T-helper 2 cell treated with Interferon-gamma antibody and Interleukin-4, amounts not matched to agents 100 ng/mL and 5 ng/mL, for 36 hours (primary cell): ENCODE data around the gene RFT1. TPM values are rescaled to one million over a fixed set of nuclear protein-coding genes. Genes with fewer than 3 reads are reported as not detected.

Source experiments
- intact Hi-C: fragments of 100-400 bp; cut with micrococcal nuclease; formaldehyde crosslinking; loops from one replicate; pipeline ENCODE4 v1.15.1; 2023
- total RNA-seq: library from RNA; stranded (reverse); gene quantifications from 2 replicates; pipeline ENCODE4 v1.2.3, GENCODE V29; 2022

RFT1 gene
- total RNA-seq = 34.2 and 35.2 TPM in 2 replicates

DNA sequence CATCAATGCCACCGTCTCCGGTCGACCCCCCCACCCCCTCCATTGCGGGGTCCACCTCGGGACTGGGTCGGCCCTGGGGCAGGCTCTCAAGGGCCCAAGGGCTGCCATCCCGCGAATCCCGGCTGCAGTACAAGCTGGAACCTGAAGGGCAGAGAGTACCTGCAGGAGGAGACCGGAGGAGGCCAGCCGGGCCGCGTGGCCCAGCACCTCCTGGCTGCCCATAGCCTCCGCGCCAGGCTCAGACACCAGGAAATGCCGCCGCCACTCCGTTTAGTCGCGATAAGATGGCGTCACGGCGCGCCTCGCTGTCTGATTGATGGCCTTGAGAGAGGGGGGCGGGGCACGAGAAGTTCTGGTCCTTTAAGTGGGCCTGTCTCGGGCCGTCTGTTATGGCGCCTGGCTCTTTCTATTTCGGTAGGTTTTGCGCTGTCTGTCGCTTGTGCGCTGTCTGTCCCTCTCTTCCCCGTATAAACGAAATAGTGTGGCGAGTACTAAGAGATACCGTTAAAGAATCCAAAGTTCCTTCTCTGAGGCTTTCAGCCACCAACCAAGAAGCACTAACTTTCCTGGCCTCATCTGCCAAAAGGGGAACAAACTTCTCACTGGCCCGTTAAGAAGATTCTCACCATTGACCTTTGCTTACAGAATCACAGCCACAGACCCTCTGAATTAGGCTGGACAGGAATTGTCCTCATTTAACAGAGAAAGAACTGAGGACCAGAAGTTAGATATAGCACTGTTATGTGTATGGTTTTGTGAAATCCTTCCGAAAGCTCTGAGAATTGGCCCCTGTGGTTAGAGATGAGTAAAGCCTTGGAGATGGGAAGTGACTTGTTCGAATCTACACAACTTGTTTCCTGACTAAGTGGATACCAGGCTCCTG is at the start of gene RFT1:
TSS of gene RFT1 (minus strand) at position 257 of the 883 bp plus-strand sequence. CDS start at position 222, 35 bp downstream.
- intact Hi-C loops = loop anchor here (1.0 kb wide), 7 partner anchors 16 to 217 kb away; partner anchors contain the start of genes DCP1A, PRKCD, SFMBT1 and TKT

- intact Hi-C loops = no loop called here
Measured at GRCh38 chr3:53179580-53179979, 49.3 kb upstream of the RFT1 start.

DNA sequence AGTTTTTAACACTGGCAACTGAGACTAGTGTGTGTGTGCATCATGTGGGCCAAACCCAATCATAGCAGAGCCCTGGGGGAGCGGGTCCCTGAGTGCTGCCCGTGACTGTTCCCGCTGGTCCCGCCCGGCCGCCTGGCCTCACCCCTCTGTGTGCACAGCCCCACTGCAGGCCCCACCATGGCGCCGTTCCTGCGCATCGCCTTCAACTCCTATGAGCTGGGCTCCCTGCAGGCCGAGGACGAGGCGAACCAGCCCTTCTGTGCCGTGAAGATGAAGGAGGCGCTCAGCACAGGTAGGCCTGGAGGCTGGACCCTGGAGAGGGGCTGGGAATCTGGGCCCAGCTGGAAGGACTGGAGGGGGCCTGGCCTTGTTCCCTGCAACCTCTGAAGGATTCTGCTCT is 48.0 kb upstream of the RFT1 start:
- intact Hi-C loops = no loop called here

DNA sequence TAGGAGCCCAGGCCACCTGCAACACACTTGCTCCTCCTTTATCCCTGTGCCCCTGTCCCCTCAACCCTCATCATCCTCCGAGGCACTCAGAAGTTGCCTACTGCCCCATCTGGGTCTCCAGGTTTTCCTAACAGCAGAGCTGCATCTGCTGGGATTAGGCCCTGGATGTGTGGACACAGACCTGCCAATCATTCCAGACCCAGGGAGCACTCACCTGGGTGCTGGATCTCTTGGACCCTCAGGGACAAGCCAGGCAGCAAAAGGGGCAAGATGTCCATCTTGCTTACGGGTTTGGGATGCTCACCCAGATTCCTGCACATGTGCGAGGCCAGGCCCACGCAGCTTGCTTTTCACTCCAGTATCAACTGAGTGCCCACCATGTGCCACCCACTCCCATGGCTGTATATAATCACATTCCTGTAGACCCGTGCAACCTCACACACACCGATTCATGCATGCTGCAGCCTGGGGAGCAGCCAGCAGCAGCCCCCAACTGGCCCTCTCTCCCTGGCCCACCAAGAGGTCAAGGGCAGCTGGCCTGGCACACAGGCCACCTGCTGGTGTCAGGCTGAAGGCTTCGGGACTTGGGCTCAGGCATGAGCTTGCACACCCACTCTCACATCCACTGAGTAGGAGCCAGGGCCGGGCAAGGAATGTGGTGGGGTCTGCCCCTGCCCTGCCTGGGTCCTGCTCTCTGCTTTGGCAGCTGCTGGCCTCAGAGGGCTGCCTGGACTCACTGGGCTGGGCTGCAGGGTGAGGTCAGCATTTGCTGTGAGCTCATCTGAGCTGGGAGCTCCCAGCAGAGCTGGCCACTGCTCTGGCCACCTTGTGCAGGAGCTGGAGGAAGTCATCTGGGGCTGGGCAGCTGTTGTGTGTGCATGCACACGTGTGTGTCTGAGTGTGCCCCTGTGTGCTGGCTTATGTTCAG is 45.6 kb upstream of the RFT1 start:
- intact Hi-C loops = no loop called here

DNA sequence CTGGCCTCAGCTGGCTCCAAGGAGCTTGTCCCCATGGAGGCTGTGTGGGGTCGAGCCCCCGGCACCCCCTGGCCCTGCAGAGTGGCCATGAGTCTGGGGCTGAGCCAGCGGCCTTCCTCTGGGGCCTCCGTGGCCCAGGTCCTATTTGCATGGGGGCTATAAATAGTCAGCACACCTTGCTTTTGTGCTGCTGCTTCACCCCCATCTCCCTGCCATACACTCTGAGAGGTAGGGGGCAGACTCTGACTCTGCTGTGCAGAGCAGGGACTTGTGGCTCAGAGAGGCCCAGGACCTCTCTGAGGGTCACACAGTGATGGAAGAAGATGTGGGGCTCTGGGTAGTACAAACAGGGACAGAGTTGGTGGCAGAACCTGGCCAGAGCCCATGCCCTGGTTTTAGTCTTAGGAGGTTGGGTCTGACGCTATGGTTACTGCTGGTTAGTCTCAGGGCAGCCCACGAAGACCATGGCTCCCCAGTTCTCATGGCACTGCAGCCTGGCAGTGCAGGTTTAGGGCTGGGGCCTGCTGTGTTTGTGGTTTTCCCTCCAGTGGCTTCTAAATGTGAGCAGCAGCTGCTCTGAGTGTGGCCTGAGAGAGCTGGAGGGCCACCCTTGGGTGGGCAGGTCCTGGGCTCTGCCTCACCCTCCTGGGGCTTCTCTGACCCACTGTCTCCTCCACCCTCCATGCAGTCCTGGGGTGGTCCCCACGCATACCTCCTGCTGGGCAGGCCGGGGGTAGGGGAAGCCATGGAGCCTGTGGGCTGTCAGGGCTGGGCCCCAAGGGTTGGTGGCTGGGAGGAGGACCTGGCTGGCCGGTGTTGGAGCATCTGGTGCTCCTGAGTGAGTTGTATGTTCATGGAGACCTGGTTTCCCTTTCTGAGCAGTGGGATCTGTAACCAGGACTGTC is 44.4 kb upstream of the RFT1 start:
- intact Hi-C loops = no loop called here

DNA sequence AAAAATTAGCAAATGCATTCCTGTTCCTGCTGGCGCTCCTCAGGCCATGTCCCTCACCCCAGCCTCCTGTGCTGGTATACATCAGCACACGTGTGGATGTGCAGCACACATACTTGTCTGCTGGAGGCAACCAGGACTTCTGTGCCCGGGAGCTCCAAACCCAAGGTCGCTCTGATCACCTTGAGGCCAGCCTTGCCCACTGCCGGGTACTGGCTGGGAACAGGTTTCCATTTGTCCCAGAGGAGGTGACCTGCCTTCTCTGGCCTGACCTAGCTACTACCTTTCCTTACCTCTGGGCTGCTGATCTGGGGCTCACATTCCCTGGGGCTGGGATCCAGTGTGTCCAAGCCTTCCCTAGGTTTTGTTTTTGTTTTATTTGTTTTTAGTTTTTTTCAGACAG is 42.9 kb upstream of the RFT1 start:
- intact Hi-C loops = no loop called here

DNA sequence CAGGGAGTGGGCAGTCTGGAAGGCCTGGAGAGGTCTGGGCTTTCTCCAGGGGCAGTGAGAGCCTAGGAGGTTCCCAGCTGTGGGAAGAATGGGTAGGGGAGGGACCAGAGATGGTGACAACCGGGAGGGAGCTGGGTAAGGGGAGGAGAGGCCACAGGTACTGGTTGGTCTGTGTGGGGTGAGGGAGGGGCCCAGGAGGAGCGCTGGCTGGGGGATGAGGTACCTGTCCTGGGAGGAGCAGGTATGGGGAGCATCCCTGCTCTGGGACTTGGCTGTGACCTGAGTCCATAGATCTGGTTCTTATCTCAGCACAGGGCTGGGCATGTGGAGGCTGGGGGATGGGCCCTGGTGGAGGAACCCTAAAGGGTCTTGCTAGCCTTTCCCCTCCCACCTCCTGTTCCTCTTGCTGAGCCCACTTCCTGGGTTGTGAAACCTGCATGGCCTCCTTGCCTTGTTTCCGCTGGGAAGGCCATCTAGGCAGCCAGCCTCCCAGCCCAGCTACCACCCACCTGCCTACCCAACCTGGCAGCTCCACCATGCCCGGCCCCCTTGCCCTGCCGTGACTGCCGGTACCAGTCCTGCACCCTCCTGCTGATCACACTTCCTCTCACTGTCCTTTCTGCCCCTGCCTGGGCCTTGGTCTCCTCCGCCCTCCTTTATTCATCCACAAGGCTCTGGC is 41.7 kb upstream of the RFT1 start:
- intact Hi-C loops = no loop called here

GRCh38 chr3:53171064-53171418 is 40.8 kb upstream of the RFT1 start:
- intact Hi-C loops = no loop called here

- intact Hi-C loops = no loop called here
Measured at GRCh38 chr3:53170325-53171063, 40.3 kb upstream of the RFT1 start.

DNA sequence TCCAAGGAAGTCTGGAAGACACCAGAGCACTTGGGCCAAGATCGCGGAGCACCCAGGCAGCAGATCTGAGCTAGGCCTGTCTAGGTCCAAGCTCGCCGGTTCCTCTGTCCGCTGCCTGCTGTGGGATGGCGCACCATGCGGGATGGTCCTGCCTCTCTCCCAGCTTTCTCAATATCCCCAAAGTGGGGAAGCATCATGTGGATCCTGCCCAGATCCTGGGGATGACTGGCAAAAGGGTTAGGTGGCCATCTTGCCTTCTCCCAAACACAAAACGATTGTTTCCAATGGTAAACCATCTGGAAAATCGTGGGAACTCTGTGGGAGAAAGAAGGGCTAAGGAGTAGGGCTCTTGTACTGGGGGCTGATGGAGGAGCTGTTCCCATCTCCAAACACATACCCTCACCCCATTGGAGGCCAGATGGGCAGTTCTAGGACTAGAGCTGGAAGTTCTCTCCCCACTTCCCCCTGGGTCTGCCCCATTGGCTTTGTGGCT is 39.6 kb upstream of the RFT1 start:
- intact Hi-C loops = no loop called here

DNA sequence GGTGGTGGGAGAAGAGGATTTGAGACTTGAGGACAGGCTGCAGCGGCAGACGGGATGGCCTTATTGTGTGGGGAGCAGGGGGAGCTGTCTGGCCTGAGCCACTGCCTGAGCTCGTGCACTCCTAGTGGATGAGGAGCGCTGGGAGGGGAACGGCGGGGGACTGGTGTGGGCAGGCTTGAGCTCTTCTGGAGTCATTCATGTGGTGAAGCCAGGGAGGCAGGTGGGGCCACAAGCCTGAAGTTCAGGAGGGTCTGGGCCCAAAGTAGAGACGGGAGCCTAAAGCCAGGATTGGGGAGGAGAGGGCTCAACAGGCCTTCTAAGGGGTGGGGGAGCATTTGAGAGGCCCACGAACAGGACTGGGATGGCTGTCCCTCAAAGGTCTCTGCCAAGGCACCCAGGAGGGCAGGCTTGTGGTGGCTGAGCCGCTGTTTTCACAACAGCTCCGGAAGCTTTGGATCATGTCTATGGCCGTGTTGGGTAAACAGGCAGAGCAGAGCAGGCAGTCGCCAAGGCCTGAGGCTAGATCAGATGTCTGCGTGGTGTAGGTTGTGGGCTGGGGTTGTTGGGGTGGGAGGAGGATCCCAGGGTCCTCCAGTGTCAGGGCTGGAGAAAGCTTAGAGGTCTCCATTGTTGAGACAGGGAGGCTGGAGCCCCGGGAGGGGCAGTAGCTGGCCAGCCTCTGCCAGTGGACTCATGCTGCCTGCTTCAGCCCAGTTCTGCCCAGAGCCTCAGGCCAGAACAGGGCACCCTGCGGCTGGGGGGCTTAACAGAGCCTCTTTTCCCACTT is 39.0 kb upstream of the RFT1 start:
- intact Hi-C loops = no loop called here

DNA sequence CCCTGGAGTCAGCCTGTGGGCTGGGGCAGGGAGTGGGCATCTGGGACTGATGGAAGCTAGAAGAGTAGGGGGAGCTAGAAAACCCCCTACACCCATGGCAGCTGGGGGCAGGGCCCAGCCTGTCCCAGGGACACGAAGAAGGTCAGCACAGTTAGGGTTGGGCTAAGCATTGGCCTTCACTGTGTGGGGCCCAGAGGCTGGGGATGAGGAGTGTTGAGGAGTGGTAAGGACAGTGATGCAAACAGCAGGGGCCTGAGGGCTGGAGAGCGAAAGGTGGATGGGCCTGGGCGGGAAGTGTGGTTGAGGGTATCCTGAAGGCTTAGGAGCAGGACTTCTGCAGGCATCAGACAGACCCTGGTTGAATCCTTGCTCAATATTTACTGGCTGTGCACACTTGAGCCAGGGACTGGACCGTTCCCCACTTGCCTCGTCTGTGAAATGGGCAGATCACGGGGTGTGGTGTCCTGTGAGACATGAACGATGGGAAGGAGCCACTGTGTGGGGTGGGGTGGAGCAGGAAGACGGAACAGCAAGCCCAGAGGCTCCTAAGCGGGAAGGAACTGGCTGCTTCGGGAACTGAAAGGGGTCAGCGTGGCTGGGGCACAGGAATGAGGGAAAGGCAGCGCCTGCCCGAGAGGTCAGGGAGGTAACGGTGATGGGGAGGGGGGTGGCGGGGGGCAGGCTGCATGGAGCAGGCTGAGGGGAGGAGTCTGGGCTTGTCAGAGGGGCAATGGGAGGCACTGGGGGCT is 38.1 kb upstream of the RFT1 start:
- intact Hi-C loops = no loop called here

- intact Hi-C loops = no loop called here
Measured at GRCh38 chr3:53167418-53168174, 37.4 kb upstream of the RFT1 start.

GRCh38 chr3:53166781-53167291 is 36.6 kb upstream of the RFT1 start:
- intact Hi-C loops = no loop called here

DNA sequence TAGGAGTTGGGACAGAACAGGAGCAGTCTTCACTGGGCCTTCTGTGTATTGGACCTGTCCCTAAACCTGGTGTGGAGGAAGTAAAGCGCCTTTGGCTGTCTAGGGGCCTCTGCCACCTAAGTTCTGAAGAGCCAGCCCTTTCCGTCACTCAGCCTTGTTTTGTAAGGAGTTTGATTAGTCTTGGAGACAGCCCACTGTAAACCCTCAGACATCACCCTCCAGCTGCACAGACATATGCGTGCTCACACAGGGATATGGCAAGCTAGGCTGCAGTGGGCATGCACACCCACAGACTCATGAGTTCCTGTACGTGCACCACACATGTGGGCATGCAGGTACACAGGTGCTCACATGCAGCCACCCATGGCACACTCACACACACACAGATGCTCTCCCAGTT is 36.0 kb upstream of the RFT1 start:
- intact Hi-C loops = no loop called here

- intact Hi-C loops = loop anchor here (5.0 kb wide), 1 partner anchor 63 kb away; no protein-coding TSS in a partner anchor
Measured at GRCh38 chr3:53164911-53165310, 34.7 kb upstream of the RFT1 start.
